Measurements from ENCODE around the gene EPHB1.

The EPHB1 gene

DNA sequence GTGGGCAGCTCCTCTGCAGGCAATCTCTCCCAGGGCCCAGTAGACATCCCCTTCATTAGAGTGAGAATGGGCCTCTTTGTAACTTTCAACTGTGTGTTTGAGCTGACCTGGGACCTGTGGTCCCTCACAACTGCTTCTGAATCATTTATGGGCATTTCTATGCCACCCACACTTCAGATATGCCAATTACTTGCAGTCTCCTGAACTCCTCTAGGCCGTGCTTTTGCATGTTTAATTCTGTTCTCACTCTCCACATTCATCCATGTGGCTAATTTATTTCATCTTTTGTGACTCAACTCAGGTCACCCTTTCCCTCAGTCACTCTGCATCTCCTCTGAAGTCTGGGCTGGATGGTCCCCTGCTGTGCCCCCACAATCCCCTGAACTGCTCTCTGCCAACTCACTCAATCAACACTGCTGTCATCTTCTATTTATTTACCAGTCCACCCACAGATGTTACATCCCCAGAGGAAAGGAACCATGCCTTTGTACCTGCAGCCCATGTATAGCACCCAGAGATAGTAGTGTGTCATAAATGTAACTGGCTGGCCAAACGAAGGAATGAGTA, 364.7 kb downstream of the EPHB1 start:
- TF ChIP-seq, protein P1, sequence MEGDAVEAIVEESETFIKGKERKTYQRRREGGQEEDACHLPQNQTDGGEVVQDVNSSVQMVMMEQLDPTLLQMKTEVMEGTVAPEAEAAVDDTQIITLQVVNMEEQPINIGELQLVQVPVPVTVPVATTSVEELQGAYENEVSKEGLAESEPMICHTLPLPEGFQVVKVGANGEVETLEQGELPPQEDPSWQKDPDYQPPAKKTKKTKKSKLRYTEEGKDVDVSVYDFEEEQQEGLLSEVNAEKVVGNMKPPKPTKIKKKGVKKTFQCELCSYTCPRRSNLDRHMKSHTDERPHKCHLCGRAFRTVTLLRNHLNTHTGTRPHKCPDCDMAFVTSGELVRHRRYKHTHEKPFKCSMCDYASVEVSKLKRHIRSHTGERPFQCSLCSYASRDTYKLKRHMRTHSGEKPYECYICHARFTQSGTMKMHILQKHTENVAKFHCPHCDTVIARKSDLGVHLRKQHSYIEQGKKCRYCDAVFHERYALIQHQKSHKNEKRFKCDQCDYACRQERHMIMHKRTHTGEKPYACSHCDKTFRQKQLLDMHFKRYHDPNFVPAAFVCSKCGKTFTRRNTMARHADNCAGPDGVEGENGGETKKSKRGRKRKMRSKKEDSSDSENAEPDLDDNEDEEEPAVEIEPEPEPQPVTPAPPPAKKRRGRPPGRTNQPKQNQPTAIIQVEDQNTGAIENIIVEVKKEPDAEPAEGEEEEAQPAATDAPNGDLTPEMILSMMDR (IDR thresholded peaks at IDR 0.05; ENCODE audit: borderline replicate concordance, insufficient read depth, low read depth, low read length), result no peak
- no peak overlapping the region for H3K4me3 ChIP-seq (ENCODE audit: low read depth, low read length)

DNA sequence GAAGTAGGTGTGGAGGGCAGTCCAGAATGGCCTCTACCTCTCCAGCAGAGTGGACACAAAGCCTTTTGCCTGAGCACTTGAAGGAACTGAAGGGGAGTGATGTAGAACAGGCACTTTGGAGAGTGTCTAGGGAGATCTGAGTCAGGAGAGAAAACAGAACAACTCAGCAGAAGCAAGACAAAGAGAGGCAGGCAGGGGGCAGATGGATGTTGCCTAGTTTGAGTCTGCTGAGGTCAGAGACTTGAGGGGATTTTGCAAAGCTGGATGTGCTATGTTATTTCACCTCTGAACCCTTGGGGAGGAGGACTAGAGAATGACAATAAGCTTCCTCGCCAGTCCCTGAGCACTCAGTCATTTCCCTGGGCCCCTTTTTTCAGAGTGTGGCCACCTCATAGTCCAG, 366.4 kb downstream of the EPHB1 start:
- no peak overlapping the region for H3K4me3 ChIP-seq (ENCODE audit: low read depth, low read length)
- TF ChIP-seq, protein P1 (IDR thresholded peaks at IDR 0.05; ENCODE audit: borderline replicate concordance, insufficient read depth, low read depth, low read length), result no peak

DNA sequence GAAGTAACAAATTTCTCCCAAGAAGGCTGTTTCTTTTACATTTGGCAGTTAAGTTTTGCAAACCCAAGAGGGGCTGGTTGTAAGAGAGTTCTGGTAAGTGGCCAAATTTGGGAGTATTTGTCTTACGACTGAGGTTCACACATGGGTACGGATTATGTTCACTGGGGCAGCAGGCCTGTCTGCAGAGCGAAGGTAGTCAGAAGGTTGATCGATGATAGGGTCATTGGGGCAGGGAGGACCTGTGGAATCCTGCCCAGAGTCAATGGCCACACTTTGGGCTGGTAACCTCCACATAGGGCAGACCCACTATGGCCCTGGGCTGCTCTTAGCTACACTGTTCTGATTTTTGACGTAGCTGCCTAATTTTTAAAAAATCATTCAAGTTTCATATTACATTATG, 368.6 kb downstream of the EPHB1 start:
- TF ChIP-seq, protein P1 (IDR thresholded peaks at IDR 0.05; ENCODE audit: borderline replicate concordance, insufficient read depth, low read depth, low read length), result no peak
- no peak overlapping the region for H3K4me3 ChIP-seq (ENCODE audit: low read depth, low read length)

DNA sequence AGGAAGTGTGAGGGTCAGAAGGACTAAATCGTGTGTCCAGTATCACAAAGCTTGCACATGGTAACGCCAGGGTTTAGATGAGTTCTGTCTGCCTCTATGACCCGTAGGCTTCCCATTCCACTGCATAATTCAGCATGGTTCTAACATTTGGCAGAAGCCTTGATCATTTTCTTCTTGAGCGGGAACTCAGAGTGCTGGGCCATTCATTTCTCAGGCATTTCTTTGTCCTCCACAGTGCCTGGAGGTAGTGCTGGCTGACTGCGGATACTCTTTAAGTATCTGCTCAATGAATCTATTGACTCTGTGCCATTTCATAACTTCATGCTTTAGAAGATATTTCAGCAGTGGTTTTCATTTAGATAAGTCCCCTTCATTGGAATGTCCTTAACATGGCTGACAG, 370.2 kb downstream of the EPHB1 start:
- TF ChIP-seq, protein P1 (IDR thresholded peaks at IDR 0.05; ENCODE audit: borderline replicate concordance, insufficient read depth, low read depth, low read length), result no peak

DNA sequence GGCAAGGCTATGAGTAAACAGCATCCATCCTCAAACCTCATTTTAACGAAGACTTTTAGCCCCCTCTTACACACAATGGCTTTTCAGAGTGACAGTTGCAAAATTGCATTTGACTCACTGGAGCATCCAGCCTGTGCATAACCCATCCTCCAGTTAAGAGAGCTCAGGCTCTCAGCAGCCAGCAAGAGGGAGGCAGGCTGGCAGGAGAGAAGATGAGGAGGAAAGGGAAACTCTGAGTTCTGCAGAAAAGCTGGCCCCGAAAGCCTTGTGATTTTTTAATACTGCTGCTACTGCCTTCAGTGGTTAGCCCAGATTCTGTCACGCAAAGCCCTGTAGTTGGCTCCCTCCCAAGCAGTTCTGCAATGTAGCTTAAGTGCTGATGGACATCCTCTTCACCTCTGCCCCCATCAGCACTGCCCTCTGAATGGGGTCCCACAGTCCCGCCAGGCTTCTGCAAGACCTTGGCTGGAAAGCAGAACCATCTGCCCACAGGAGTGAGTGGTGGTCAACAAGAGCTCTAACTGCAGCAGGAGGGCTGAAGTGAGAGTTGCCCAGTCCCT, 371.3 kb downstream of the EPHB1 start:
- TF ChIP-seq, protein P1 (IDR thresholded peaks at IDR 0.05; ENCODE audit: borderline replicate concordance, insufficient read depth, low read depth, low read length), result no peak
- no peak overlapping the region for H3K4me3 ChIP-seq (ENCODE audit: low read depth, low read length)

More for the DNA sequence above, 370.2 kb downstream of the EPHB1 start:
- H3K4me3 ChIP-seq (ENCODE audit: low read depth, low read length), result no peak overlapping the region

DNA sequence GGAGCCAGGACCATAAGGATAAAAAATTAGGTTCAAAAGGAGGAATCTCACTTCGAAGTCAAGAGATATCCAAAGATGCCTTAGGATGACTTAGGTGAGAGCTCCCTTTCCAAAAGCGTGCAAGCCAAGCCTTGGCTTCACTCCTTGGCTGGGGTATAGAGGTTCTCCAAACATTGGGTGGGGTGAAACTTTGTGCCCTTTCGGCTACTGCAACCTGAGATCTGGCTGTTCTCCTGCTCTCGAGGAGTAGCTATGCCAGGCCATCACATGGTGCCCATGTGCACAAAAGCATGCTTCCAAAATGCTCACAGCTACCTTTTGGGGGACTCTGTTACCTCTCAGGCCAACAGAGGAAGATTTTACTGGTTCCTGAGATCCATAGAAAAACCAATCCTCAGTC, 373.8 kb downstream of the EPHB1 start:
- TF ChIP-seq, protein P1 (IDR thresholded peaks at IDR 0.05; ENCODE audit: borderline replicate concordance, insufficient read depth, low read depth, low read length), result no peak
- H3K4me3 ChIP-seq (ENCODE audit: low read depth, low read length), result no peak overlapping the region

DNA sequence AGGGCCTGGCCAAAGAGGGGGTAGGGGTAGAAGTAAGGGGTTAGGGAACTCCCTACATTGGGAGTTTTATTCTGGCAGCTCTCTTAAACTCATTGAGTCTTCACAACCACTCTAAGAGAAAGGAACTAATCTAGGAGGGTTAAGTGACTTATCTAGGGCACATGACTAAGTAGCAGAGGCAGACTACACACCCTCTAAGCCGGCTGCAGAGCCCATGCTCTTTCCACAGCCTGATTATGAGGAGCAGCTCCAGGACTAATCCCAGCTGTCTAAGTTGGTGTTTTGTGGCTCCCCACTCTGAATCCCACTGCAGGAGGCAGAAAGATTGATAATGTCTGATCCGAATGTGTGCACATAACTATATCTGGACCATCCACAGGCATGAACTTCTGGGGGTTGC, 374.6 kb downstream of the EPHB1 start:
- H3K4me3 ChIP-seq (ENCODE audit: low read depth, low read length), result no peak overlapping the region
- TF ChIP-seq, protein P1 (IDR thresholded peaks at IDR 0.05; ENCODE audit: borderline replicate concordance, insufficient read depth, low read depth, low read length), result no peak
